ENCODE measurements around the gene AK2. TPM values are rescaled to one million over a fixed set of nuclear protein-coding genes. Genes with fewer than 3 reads are reported as not detected.

Gene AK2
- total RNA-seq, 1 experiment from 2014 or later = 159 TPM

GRCh38 chr1:33022650-33023200, 14.0 kb downstream of the AK2 start:
- Histone ChIP-seq H4K20me1 (ENCODE audit: control insufficient read depth, insufficient read depth, insufficient read length) (no peaks in the 10 kb centered on the region), H3K79me2 (ENCODE audit: insufficient read depth, low read length) (peaks cover 2% of the 10 kb centered on the region; the same call in 1 of the 2 replicates), H4K5ac (ENCODE audit: insufficient read length, low read depth, low read length) (no peak overlapping the region), H3K9ac (ENCODE audit: extremely low read depth, insufficient read length, low read length) (no peak overlapping the region), H2BK120ac (ENCODE audit: low read depth, low read length, poor library complexity, severe bottlenecking) (no peak overlapping the region), H2BK15ac (ENCODE audit: low read depth, low read length) (no peak overlapping the region), H3K27me3 (ENCODE audit: insufficient read depth, low read length) (no peaks in the 10 kb centered on the region), H4K91ac (ENCODE audit: insufficient read length, low read depth, low read length) (no peak overlapping the region), H3K14ac (ENCODE audit: insufficient read depth, low read length) (no peak overlapping the region), H3K56ac (ENCODE audit: insufficient read length, low read depth, low read length) (no peak overlapping the region), H3K79me1 (ENCODE audit: insufficient read depth, low read depth, low read length, poor library complexity, severe bottlenecking) (peaks cover 5% of the 10 kb centered on the region), H3K23ac (ENCODE audit: insufficient read length, low read depth, low read length) (no peak overlapping the region), H2BK20ac (ENCODE audit: low read depth, low read length, poor library complexity, severe bottlenecking) (no peak overlapping the region), H2BK12ac (ENCODE audit: insufficient read length, low read depth, low read length) (no peak overlapping the region), H2AFZ (ENCODE audit: low read length) (no peak overlapping the region), H3K4ac (ENCODE audit: low read depth, low read length) (no peak overlapping the region), H3K4me2 (ENCODE audit: insufficient read depth, insufficient read length, low read length) (no peak overlapping the region), H3K23me2 (ENCODE audit: insufficient read length, low read depth, low read length, poor library complexity, severe bottlenecking) (no peaks in the 10 kb centered on the region), H2BK5ac (ENCODE audit: insufficient read length, low read length) (no peak overlapping the region), H4K8ac (replicated peaks; ENCODE audit: insufficient read length, low read depth, low read length) (no peak overlapping the region), H3K18ac (ENCODE audit: insufficient read length, low read depth, low read length) (no peak overlapping the region), H3T11ph (ENCODE audit: low read length) (no peak overlapping the region), H3K27ac (ENCODE audit: insufficient read length, low read depth, low read length) (no peak overlapping the region), H2AK5ac (ENCODE audit: insufficient read length, low read length) (no peak overlapping the region), H3K4me1 (ENCODE audit: insufficient read depth, low read length) (no peaks in the 10 kb centered on the region), H3K9me3 (ENCODE audit: control insufficient read depth, low read depth, low read length) (no peaks in the 10 kb centered on the region)
- no peak overlapping the region for H3K4me3 Mint-ChIP-seq
- no peaks in the 10 kb centered on the region for H3K27me3 Mint-ChIP-seq (ENCODE audit: low read depth)
- peaks cover 30 to 69% (median 60%) of the 10 kb centered on the region in 3 experiments; a peak in 6 of 7 replicates for H3K36me3 Mint-ChIP-seq (ENCODE audit: insufficient read depth in 1 of 3, low read depth in 3 of 3)
- no peak overlapping the region for H3K27ac Mint-ChIP-seq
- no peak for TF ChIP-seq CTCF (conservative IDR thresholded peaks at IDR 0.05)
- H3K4me1 Mint-ChIP-seq = peaks cover 6 to 13% of the 10 kb centered on the region in 2 experiments; a peak in 3 of 4 replicates
- DNase-seq = no peak
- no peaks in the 10 kb centered on the region for H3K9me3 Mint-ChIP-seq
